AG10803 (cell line): ENCODE results near the gene PDE4A.

Source experiments
- DNase-seq: peaks from one replicate; pipeline ENCODE4 v3.0.0; 2010; ENCODE audit warnings: low read depth
- H3K4me3 ChIP-seq: 2 replicates; pipeline ENCODE4 v1.5.1; 2011; ENCODE audit warnings: mild to moderate bottlenecking, low read length, control low read depth
- CTCF ChIP-seq: conservative IDR thresholded peaks from 2 replicates; pipeline ENCODE4 v1.5.1; 2011; ENCODE audit warnings: mild to moderate bottlenecking, low read length, control low read depth, inconsistent platforms

Gene PDE4A

DNA sequence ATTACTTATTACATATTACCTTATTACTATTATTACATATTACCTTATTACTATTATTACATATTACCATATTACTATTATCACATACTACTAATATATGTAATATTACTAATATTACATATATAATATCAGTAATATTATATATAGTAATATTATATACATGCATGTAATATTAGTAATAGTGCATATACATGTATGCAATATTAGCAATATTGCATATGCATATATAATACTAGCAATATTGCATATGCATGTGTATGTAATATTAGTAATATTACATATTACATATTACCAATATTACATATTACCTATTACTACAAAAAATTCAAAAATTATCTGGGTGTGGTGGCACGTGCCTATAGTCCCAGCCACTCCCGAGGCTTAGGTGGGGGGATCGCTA lies 22.4 kb downstream of the PDE4A start:
- no peak for TF ChIP-seq CTCF
- no peak overlapping the region for H3K4me3 ChIP-seq
- DNase-seq, result no peak

GRCh38 chr19:10449037-10449436 lies 28.7 kb downstream of the PDE4A start:
- no peak for DNase-seq
- no peak for TF ChIP-seq CTCF
- no peak overlapping the region for H3K4me3 ChIP-seq

- no peak for TF ChIP-seq CTCF
- no peak for DNase-seq
- no peak overlapping the region for H3K4me3 ChIP-seq
Observed at GRCh38 chr19:10450191-10450852, 30.0 kb downstream of the PDE4A start.

- no peak for DNase-seq
Observed at GRCh38 chr19:10450853-10451609, 30.7 kb downstream of the PDE4A start.

DNA sequence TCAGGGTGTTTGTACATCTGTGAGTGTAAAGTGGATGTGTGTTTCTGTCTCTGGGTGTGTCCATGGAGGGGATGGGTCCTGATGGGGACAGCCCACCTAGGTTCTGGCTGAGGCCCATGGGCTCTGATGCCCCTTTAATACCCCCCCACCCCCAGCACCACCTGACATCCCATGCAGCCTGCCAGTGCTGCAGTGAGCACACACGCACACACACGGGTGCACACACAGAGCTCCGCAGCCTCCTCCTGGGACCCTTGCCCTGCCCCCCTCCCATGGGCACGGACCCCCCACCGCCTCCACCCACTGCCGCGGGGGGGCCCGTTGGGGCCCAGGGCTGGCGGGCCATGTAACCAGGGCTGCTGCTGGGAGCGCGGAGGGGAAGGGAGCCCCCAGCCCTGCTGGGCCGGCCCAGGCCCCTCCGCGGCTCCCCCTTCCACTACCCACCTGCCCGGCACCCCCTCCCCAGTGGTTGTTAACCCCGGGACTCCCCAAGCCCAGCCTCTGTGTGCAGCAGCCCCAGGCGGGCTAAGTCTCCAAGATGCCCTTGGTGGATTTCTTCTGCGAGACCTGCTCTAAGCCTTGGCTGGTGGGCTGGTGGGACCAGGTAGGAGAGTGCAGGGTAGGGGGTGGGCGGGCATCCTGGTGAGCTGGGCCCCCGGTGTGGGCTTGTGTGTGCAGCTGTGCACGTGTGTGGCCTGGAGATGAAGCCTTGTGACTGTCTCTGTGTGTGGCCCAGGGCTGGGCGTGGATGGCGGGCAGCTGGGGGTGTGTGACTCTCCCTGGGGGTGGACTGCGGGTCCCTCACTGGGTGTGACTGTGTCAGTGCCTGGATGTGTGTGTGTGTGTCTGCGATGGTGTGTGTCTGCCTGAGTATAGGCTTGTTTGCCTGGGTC lies 32.6 kb downstream of the PDE4A start:
- no peak for DNase-seq
- H3K4me3 ChIP-seq, result no peak overlapping the region
- no peak for TF ChIP-seq CTCF

More at GRCh38 chr19:10450853-10451609, 30.7 kb downstream of the PDE4A start:
- no peak overlapping the region for H3K4me3 ChIP-seq
- TF ChIP-seq CTCF, result no peak

GRCh38 chr19:10453852-10454251 lies 33.5 kb downstream of the PDE4A start:
- no peak overlapping the region for H3K4me3 ChIP-seq
- DNase-seq, result no peak
- TF ChIP-seq CTCF, result no peak
